IMR-90 (cell line): Measurements from ENCODE around the gene GTF2A1. TPM values are rescaled to one million over a fixed set of nuclear protein-coding genes. Genes with fewer than 3 reads are reported as not detected.

Source experiments
- microRNA-seq, 2 experiments: library from miRNA; stranded (forward) in 1 of 2; unstranded in 1 of 2; fragments of 10-50 nt in 1 of 2; fragments of <30 nt in 1 of 2; gene quantifications in 1 of 2; microRNA quantifications in 1 of 2; one replicate each; pipeline versions ENCODE3 to v1.1.0; 2013 to 2020; ENCODE audit not compliant: insufficient read depth in 1 of 2, insufficient read length in 1 of 2, unreplicated experiment in 1 of 2
- polyA plus RNA-seq, 3 experiments: library from polyadenylated mRNA; depleted of rRNA; stranded (reverse); fragments of >200 nt; gene quantifications; 2 replicates each; pipeline ENCODE4 v1.2.3, GENCODE V29; 2012; ENCODE audit warnings: low replicate concordance in 1 of 3
- small RNA-seq, 5 experiments: library from RNA; depleted of rRNA; stranded (forward); fragments of <200 nt; gene quantifications; one replicate each; pipeline ENCODE3, GENCODE V24; 2012
- total RNA-seq: library from RNA; depleted of rRNA; stranded (reverse); fragments of >200 nt; gene quantifications from 2 replicates; pipeline ENCODE4 v1.2.3, GENCODE V29; 2012; rRNA removed

Gene GTF2A1
- total and polyA plus RNA-seq, 2 of the 4 experiments (the other 2 are of a cell fraction), result 16.0 to 60.4 TPM

Small RNA genes lying within 50 kb of the gene (microRNA-seq; reads per million reads assigned to microRNA genes)
- not detected for gene DYNLL1P1 (ENCODE audit: insufficient read depth, insufficient read length)
- gene SNORA79 (ENCODE audit: insufficient read depth, insufficient read length), result not detected

Small RNA genes lying within 50 kb of the gene (small RNA-seq; reads per million reads assigned to genes)
- gene DYNLL1P1 (0 reads per million in 5 experiments), gene SNORA79 (5.3 to 78.9 (median 11.6) reads per million in 5 experiments)

Other genes with a start within 250 kb of the GTF2A1 start
- gene STON2, start 179.4 kb upstream of the GTF2A1 start, total RNA-seq, result not detected in 2 replicates
- not detected in 2 replicates for gene STON2, start 179.4 kb upstream of the GTF2A1 start, polyA plus RNA-seq (2012; rRNA removed)